ENCODE measurements around the gene ARAF.
"Not testable (repeated sequence)": the region's sequence is repeated elsewhere in the genome, so short reads cannot be mapped to it uniquely, and the experiment has no call there.

The ARAF gene

DNA sequence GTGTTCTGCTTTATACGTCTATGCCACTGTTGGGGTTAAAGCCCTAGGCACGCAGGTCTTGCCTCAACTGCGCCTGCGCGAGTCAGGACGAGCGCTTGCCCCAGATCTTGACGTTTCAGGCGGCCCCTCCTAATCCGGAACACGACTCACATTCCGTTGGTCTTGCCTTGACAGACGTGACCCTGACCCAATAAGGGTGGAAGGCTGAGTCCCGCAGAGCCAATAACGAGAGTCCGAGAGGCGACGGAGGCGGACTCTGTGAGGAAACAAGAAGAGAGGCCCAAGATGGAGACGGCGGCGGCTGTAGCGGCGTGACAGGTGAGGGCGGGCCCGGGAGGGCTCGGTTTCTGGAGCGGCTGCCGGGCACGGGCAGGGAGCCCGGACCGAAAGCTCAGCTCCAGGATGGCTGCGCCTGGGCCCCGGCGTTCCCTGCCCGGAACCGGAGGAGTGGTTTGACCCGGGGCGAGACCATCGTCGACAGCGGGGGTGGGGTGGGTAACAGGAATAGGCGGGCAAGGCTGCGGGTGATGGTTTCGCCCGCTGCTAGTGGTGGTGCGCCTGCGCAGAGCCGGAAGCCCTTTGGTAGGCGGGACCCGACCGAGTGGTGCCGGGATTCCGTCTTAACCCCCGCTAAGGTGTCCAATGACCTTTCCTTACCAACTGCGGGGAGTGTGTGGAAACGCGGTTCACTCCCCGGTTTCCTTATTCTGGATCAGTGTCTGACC lies at the start of gene ARAF:
ARAF (plus strand) TSS at position 272 of the 725 bp plus-strand sequence. CDS start 1,763 bp downstream, outside the sequence.
- peak; percentile 98 for DNase-seq
- Histone ChIP-seq H3K36me3 (replicated peaks) (peaks cover 11% of the 10 kb centered on the region), H3K4me3 (ENCODE audit: low read depth, low read length) (peak within 1 kb of the TSS; percentile 68), H3K27me3 (replicated peaks) (no peaks in the 10 kb centered on the region), H3K27ac (peak within 1 kb of the TSS; percentile 99)
- in situ Hi-C loops (cut with HindIII; ENCODE audit: low pct_ligation_motif_present, low sequenced_read_pairs): no loop called here
- TF ChIP-seq, protein P1, sequence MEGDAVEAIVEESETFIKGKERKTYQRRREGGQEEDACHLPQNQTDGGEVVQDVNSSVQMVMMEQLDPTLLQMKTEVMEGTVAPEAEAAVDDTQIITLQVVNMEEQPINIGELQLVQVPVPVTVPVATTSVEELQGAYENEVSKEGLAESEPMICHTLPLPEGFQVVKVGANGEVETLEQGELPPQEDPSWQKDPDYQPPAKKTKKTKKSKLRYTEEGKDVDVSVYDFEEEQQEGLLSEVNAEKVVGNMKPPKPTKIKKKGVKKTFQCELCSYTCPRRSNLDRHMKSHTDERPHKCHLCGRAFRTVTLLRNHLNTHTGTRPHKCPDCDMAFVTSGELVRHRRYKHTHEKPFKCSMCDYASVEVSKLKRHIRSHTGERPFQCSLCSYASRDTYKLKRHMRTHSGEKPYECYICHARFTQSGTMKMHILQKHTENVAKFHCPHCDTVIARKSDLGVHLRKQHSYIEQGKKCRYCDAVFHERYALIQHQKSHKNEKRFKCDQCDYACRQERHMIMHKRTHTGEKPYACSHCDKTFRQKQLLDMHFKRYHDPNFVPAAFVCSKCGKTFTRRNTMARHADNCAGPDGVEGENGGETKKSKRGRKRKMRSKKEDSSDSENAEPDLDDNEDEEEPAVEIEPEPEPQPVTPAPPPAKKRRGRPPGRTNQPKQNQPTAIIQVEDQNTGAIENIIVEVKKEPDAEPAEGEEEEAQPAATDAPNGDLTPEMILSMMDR (IDR thresholded peaks at IDR 0.05; ENCODE audit: low read depth, low read length, missing control alignments): no peak

DNA sequence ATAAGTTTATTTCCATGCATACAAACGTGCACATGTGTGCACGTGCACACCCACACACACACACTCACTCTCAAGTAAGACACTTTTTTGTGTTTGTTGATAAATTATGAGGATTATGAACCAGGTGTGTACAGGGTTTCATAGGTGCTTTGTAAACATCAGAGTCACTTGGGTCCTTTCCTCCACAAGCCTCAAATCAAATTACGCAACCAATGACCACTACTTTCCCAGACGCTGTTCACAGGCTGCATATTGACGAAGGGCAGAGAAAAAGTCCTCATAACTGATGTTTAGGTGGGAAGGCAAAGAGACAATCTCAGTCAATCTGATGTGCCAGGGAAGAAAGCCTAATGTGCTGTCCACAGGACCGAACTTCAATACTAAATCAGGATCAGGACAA lies 48.6 kb upstream of the ARAF start:
- DNase-seq; in situ Hi-C loops (cut with HindIII; ENCODE audit: low pct_ligation_motif_present, low sequenced_read_pairs): not testable (repeated sequence)

DNA sequence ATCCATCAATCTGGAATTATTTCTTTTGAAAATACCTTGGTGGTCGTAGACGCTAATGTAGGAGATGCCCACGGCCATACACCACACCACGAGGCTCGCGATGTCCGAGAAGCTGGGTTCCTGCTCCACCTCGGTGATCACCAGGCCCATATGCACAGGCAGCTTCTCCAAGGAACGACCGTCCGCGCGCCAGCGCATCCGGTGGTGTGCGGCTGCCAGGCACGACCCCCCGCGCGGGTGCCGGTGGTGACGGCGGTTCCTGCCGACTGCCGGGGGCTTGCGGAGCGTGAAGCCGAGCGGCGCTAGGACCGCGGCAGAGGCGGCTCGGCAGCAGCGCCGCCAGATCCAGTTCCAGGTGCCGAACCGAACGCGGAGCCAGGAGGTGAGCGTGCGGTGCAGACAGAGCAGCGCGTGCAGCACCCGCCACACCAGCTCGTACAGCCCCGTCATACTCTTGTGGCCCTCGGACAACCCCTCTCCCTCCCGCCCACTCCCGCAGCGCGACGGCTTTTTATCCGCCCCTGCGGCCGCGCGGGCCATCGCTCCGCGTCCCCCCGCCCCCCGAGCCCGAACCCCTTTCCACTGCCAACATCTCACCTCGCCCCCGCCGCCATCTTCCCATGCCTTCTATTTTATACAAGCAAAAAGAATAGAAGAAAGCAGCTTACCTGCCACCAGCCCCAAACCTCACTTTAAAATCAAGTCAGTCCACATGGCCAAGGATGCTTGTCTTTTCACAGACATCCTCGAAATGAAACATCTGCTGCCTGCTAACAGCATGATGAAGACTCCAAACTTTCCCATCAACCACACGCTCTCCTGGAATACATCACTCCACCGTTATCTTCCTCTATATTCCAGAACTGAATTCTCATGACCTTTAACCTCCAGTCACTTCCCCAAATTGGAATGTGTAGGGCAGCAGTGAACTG lies 47.7 kb upstream of the ARAF start:
- H3K27ac ChIP-seq: peak overlapping the region; percentile 70
- H3K27me3 ChIP-seq (replicated peaks); H3K36me3 ChIP-seq (replicated peaks); in situ Hi-C loops (cut with HindIII; ENCODE audit: low pct_ligation_motif_present, low sequenced_read_pairs): not testable (repeated sequence)
- H3K4me3 ChIP-seq (ENCODE audit: low read depth, low read length): peak overlapping the region; percentile 52
- DNase-seq: peak; percentile 17

More for the DNA sequence above, 48.6 kb upstream of the ARAF start:
- not testable (repeated sequence) for H3K27me3 ChIP-seq (replicated peaks); H3K36me3 ChIP-seq (replicated peaks); H3K27ac ChIP-seq
- peak overlapping the region; percentile 29 for H3K4me3 ChIP-seq (ENCODE audit: low read depth, low read length)

DNA sequence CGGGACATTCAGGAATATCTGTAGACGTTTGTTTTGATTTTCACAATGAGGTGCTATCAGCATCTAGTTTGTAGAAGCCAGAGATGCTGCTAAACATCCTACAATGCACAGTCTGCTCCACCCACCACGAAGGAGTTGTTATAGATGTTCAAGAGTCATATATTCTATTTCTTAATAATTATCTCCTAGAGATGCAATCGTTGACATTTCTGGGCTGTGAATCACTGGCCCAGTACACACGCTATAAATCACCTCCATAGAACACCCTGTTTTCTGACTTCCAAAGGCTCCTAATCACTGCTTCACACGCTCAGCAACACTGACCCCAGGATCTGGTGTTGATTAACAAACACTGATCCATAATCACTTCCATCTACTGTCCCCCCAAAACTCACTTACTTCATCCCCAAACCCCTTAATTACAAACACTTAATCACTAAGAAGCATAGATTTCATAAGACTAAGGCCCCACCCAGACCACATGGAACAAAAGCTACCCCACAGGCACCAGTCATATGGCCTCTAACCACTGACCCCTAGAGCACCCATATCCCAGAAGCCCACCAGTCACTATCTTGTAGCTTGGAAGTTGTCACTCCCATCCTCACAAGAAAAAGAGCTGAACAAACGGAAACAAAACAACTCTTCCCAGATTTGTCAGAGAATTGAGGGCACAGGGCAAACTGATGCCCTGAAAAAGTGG lies 46.3 kb upstream of the ARAF start:
- DNase-seq: peak; percentile 63
- in situ Hi-C loops (cut with HindIII; ENCODE audit: low pct_ligation_motif_present, low sequenced_read_pairs): no loop called here
- TF ChIP-seq, protein P1 (IDR thresholded peaks at IDR 0.05; ENCODE audit: low read depth, low read length, missing control alignments): no peak
- peak overlapping the region; percentile 70 for H3K27ac ChIP-seq
- H3K36me3 ChIP-seq (replicated peaks): no peaks in the 10 kb centered on the region
- no peaks in the 10 kb centered on the region for H3K27me3 ChIP-seq (replicated peaks)
- no peak overlapping the region for H3K4me3 ChIP-seq (ENCODE audit: low read depth, low read length)

DNA sequence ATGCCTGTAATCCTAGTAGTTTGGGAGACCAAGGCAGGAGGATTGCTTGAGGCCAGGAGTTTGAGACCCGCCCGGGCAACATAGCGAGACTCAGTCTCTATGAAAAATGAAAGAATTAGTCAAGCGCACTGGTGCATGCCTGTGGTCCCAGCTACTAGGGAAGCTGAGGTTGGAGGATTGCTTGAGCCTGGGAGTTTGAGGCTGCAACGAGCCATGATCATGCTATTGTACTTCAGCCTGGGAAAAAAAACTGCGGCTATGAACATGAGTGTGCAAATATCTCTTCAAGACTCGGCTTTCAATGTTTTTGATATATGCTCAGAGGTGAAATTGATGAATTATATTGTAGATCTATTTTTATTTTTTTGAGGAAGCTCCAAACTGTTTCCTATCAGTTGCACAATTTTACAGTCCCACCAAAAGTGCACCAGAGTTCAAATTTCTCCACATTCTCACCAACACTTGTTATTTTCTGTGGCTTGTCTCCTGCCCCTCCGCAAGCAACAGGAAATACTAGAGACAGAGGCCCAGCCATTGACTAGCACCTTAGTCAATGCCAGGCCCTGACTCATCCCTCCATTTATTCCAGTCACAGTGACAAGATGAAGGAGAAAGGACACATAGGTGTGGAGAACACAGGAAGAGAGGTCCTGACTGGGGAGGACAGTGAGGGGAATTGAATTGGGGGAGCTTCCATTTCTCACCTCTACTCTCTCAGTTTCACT lies 44.9 kb upstream of the ARAF start:
- DNase-seq: peak; percentile 65
- Histone ChIP-seq H3K36me3 (replicated peaks) (no peaks in the 10 kb centered on the region), H3K27ac (peak overlapping the region; percentile 70), H3K27me3 (replicated peaks) (no peaks in the 10 kb centered on the region), H3K4me3 (ENCODE audit: low read depth, low read length) (no peak overlapping the region)
- in situ Hi-C loops (cut with HindIII; ENCODE audit: low pct_ligation_motif_present, low sequenced_read_pairs): no loop called here
- TF ChIP-seq, protein P1 (IDR thresholded peaks at IDR 0.05; ENCODE audit: low read depth, low read length, missing control alignments): no peak

DNA sequence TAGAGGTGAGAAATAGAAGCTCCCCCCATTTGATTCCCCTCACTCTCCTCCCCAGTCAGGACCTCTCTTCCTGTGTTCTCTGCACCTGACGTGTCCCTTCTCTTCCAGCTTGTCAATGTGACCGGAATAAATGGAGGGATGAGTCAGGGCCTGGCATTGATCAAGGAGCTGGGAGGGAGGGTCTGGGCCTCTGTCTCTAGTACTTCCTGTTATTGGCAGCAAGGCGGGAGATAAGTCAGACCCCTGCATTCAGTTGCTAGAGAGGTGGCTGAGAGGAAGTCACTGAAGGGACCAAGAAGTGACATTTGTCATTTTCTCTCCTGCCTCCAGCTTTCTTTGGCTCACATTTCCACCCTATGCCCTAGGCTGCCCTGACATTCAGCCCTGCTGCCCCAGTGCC lies 42.9 kb upstream of the ARAF start:
- TF ChIP-seq, protein P1 (IDR thresholded peaks at IDR 0.05; ENCODE audit: low read depth, low read length, missing control alignments): no peak
- Histone ChIP-seq H3K4me3 (ENCODE audit: low read depth, low read length) (no peak overlapping the region), H3K36me3 (replicated peaks) (no peaks in the 10 kb centered on the region), H3K27ac (no peak overlapping the region), H3K27me3 (replicated peaks) (no peaks in the 10 kb centered on the region)
- in situ Hi-C loops (cut with HindIII; ENCODE audit: low pct_ligation_motif_present, low sequenced_read_pairs): no loop called here
- no peak for DNase-seq

Measured in brain microvascular endothelial cell (primary cell).